CD14-positive monocyte (primary cell): Measurements from ENCODE around the gene GDA. TPM values are rescaled to one million over a fixed set of nuclear protein-coding genes. Genes with fewer than 3 reads are reported as not detected.

Experiments used
- DNase-seq, 3 donors: peaks; one replicate each; pipeline ENCODE4 v3.0.0-alpha.2; 2011 to 2022
- H2AFZ ChIP-seq: 2 replicates; pipeline ENCODE4 v1.6.0; 2012; ENCODE audit warnings: mild to moderate bottlenecking, low read depth, low read length, inconsistent platforms; ENCODE audit not compliant: insufficient read depth, poor library complexity, severe bottlenecking
- H3K27ac ChIP-seq, 2 donors: 1 replicate in 1 of 2; 2 replicates in 1 of 2; pipeline ENCODE4 v1.5.1; 2012 to 2013; ENCODE audit warnings: low read length in 2 of 2, control low read depth in 1 of 2, inconsistent platforms in 1 of 2, low read depth in 1 of 2, mild to moderate bottlenecking in 1 of 2
- H3K27me3 ChIP-seq, 2 donors: one replicate each; pipeline versions ENCODE4 v1.6.0 to v1.6.1; 2011 to 2013; ENCODE audit warnings: low read length in 2 of 2; ENCODE audit not compliant: control insufficient read depth in 2 of 2, insufficient read depth in 2 of 2
- H3K36me3 ChIP-seq, 2 donors: replicated peaks in 1 of 2; 1 replicate in 1 of 2; 2 replicates in 1 of 2; pipeline versions ENCODE4 v1.5.1 to v1.6.1; 2012 to 2013; ENCODE audit warnings: low read length in 2 of 2, control low read depth in 1 of 2, inconsistent platforms in 1 of 2, mild to moderate bottlenecking in 1 of 2; ENCODE audit not compliant: insufficient read depth in 2 of 2, control insufficient read depth in 1 of 2
- H3K4me1 ChIP-seq, 2 donors: 1 replicate in 1 of 2; 2 replicates in 1 of 2; pipeline versions ENCODE4 v1.5.1 to v1.6.1; 2012 to 2013; ENCODE audit warnings: low read length in 2 of 2, control low read depth in 1 of 2, inconsistent platforms in 1 of 2, mild to moderate bottlenecking in 1 of 2, moderate library complexity in 1 of 2; ENCODE audit not compliant: insufficient read depth in 2 of 2, control insufficient read depth in 1 of 2
- H3K4me2 ChIP-seq: replicated peaks from 2 replicates; pipeline ENCODE3; 2012; ENCODE audit warnings: low read length, moderate library complexity, mild to moderate bottlenecking; ENCODE audit not compliant: poor library complexity, severe bottlenecking; ENCODE audit errors: extremely low read depth
- H3K4me3 ChIP-seq, 3 experiments: fragments of 200-600 bp in 1 of 3; sonication (generic) in 1 of 3; replicated peaks in 1 of 3; 1 replicate in 2 of 3; 2 replicates in 1 of 3; pipeline ENCODE4 v1.5.1; 2011 to 2013; ENCODE audit warnings: low read length in 3 of 3, mild to moderate bottlenecking in 3 of 3, control low read depth in 2 of 3, low read depth in 2 of 3, inconsistent platforms in 1 of 3, moderate library complexity in 1 of 3
- H3K79me2 ChIP-seq: 2 replicates; pipeline ENCODE4 v1.6.0; 2012; ENCODE audit warnings: mild to moderate bottlenecking, control low read depth, inconsistent platforms, low read length, moderate library complexity; ENCODE audit not compliant: insufficient read depth
- H3K9ac ChIP-seq: 2 replicates; pipeline ENCODE4 v1.6.0; 2017; ENCODE audit warnings: low read length, mild to moderate bottlenecking; ENCODE audit not compliant: insufficient read depth, poor library complexity, severe bottlenecking
- H3K9me3 ChIP-seq, 2 donors: replicated peaks in 1 of 2; 1 replicate in 1 of 2; 2 replicates in 1 of 2; pipeline versions ENCODE4 v1.5.1 to v1.6.1; 2012 to 2013; ENCODE audit warnings: low read length in 2 of 2, control low read depth in 1 of 2; ENCODE audit not compliant: control insufficient read depth in 1 of 2, insufficient read depth in 1 of 2
- H4K20me1 ChIP-seq: 2 replicates; pipeline ENCODE4 v1.6.0; 2012; ENCODE audit warnings: mild to moderate bottlenecking, low read length, control low read depth, moderate library complexity; ENCODE audit not compliant: insufficient read depth
- H3K27ac Mint-ChIP-seq, 7 donors: one replicate each; pipeline ENCODE4 v1.8.0; 2020; ENCODE audit warnings: mild to moderate bottlenecking in 7 of 7, mixed read lengths in 7 of 7, moderate library complexity in 6 of 7, inconsistent platforms in 2 of 7
- H3K27me3 Mint-ChIP-seq, 3 donors: one replicate each; pipeline ENCODE4 v1.8.0; 2021 to 2022; ENCODE audit warnings: low read depth in 3 of 3, mild to moderate bottlenecking in 3 of 3, mixed read lengths in 3 of 3, moderate library complexity in 3 of 3, inconsistent platforms in 1 of 3
- H3K36me3 Mint-ChIP-seq, 2 donors: one replicate each; pipeline ENCODE4 v1.8.0; 2020; ENCODE audit warnings: mixed read lengths in 2 of 2, inconsistent platforms in 1 of 2, mild to moderate bottlenecking in 1 of 2
- H3K4me1 Mint-ChIP-seq: one replicate; pipeline ENCODE4 v1.8.0; 2020; ENCODE audit warnings: mild to moderate bottlenecking, mixed read lengths
- H3K4me3 Mint-ChIP-seq, 2 donors: one replicate each; pipeline ENCODE4 v1.8.0; 2020; ENCODE audit warnings: mild to moderate bottlenecking in 2 of 2, mixed read lengths in 2 of 2, moderate library complexity in 1 of 2
- H3K9me3 Mint-ChIP-seq, 7 donors: one replicate each; pipeline ENCODE4 v1.8.0; 2020 to 2022; ENCODE audit warnings: mixed read lengths in 7 of 7, mild to moderate bottlenecking in 6 of 7, moderate library complexity in 6 of 7, inconsistent platforms in 2 of 7
- CTCF ChIP-seq: fragments of 200-600 bp; IDR thresholded peaks from one replicate; pipeline ENCODE4 v1.8.0; 2022; ENCODE audit warnings: antibody characterized with exemption, mild to moderate bottlenecking
- WGBS: methylation state at CpG from one replicate; pipeline ENCODE4 v1.1.5; 2013; ENCODE audit warnings: missing lambda C conversion rate; ENCODE audit not compliant: insufficient coverage; 5-methylcytosine and 5-hydroxymethylcytosine counted together
- intact Hi-C, 2 donors: fragments of 100-400 bp; cut with micrococcal nuclease; formaldehyde crosslinking; loops; one replicate each; pipeline versions ENCODE4 v1.15.0 to v1.15.1; 2023
- polyA plus RNA-seq, 3 donors: library from polyadenylated mRNA; depleted of rRNA in 1 of 3; unstranded in 2 of 3; stranded (reverse) in 1 of 3; fragments of 300-500 nt in 2 of 3; fragments of >200 nt in 1 of 3; fragmentation: Illumina TruSeq in 2 of 3; gene quantifications; 1 replicate in 2 of 3; 2 replicates in 1 of 3; pipeline ENCODE4 v1.2.3, GENCODE V29; 2012 to 2021

GDA gene
- polyA plus RNA-seq, 3 donors: not detected

- H3K4me1 Mint-ChIP-seq: peaks cover 15% of the 10 kb centered on the region
- no peak overlapping the region for H3K4me2 ChIP-seq
- WGBS: 70% methylated on average over 1 of the region's 6 CpGs
- intact Hi-C loops: no loop called here
- peaks cover 0 to 17% of the 10 kb centered on the region in 2 donors for H3K4me1 ChIP-seq
- H3K79me2 ChIP-seq: no peaks in the 10 kb centered on the region
- H2AFZ ChIP-seq: no peak overlapping the region
- H3K27ac Mint-ChIP-seq: peak overlapping the region in 2 of 7 donors; percentile 10 to 15
- peak overlapping the region; percentile 4 to 83 for H3K4me3 Mint-ChIP-seq
- H3K36me3 Mint-ChIP-seq: no peaks in the 10 kb centered on the region
- no peaks in the 10 kb centered on the region for H4K20me1 ChIP-seq
- H3K27ac ChIP-seq: no peak overlapping the region
- DNase-seq: peak in 2 of 3 donors; percentile 11 to 14
- no peak overlapping the region for H3K4me3 ChIP-seq
- no peaks in the 10 kb centered on the region for H3K9me3 ChIP-seq
- peaks cover 0 to 2% (median 0%) of the 10 kb centered on the region in 7 donors for H3K9me3 Mint-ChIP-seq
- H3K27me3 ChIP-seq: no peaks in the 10 kb centered on the region
- H3K9ac ChIP-seq: no peak overlapping the region
- H3K27me3 Mint-ChIP-seq: peaks cover 0 to 10% (median 2%) of the 10 kb centered on the region in 3 donors
- TF ChIP-seq CTCF: no peak
- H3K36me3 ChIP-seq: no peaks in the 10 kb centered on the region
Measured at GRCh38 chr9:72200452-72200851, 51.2 kb downstream of the GDA start.

GRCh38 chr9:72202009-72202408 lies 52.8 kb downstream of the GDA start:
- Histone ChIP-seq H3K9ac (no peak overlapping the region), H3K27ac (no peak overlapping the region), H3K4me3 (no peak overlapping the region), H3K79me2 (no peaks in the 10 kb centered on the region), H2AFZ (no peak overlapping the region), H3K9me3 (no peaks in the 10 kb centered on the region), H3K27me3 (no peaks in the 10 kb centered on the region), H3K4me2 (no peak overlapping the region), H4K20me1 (no peaks in the 10 kb centered on the region), H3K4me1 (peaks cover 0 to 17% of the 10 kb centered on the region in 2 donors), H3K36me3 (no peaks in the 10 kb centered on the region)
- no peak for TF ChIP-seq CTCF
- no peaks in the 10 kb centered on the region for H3K36me3 Mint-ChIP-seq
- peaks cover 15% of the 10 kb centered on the region for H3K4me1 Mint-ChIP-seq
- no peak overlapping the region for H3K27ac Mint-ChIP-seq
- no peak for DNase-seq
- no peak overlapping the region for H3K4me3 Mint-ChIP-seq
- H3K27me3 Mint-ChIP-seq: peaks cover 0 to 10% (median 0%) of the 10 kb centered on the region in 3 donors
- 92% methylated on average over 2 of the region's 5 CpGs for WGBS
- H3K9me3 Mint-ChIP-seq: peaks cover 0 to 2% (median 0%) of the 10 kb centered on the region in 7 donors
- intact Hi-C loops: no loop called here
